Bone marrow (tissue), 2 donors: ENCODE measurements around the gene GPC1.
A peak's percentile ranks its signal among the peaks of the same experiment; 100 is the strongest.

Experiments used
- DNase-seq, 2 donors: peaks; one replicate each; lab custom pipeline; 2025; lab: John Stamatoyannopoulos, UW

GPC1 gene

GRCh38 chr2:240431271-240431660 lies 4.2 kb upstream of the GPC1 start:
- no peak for DNase-seq

DNA sequence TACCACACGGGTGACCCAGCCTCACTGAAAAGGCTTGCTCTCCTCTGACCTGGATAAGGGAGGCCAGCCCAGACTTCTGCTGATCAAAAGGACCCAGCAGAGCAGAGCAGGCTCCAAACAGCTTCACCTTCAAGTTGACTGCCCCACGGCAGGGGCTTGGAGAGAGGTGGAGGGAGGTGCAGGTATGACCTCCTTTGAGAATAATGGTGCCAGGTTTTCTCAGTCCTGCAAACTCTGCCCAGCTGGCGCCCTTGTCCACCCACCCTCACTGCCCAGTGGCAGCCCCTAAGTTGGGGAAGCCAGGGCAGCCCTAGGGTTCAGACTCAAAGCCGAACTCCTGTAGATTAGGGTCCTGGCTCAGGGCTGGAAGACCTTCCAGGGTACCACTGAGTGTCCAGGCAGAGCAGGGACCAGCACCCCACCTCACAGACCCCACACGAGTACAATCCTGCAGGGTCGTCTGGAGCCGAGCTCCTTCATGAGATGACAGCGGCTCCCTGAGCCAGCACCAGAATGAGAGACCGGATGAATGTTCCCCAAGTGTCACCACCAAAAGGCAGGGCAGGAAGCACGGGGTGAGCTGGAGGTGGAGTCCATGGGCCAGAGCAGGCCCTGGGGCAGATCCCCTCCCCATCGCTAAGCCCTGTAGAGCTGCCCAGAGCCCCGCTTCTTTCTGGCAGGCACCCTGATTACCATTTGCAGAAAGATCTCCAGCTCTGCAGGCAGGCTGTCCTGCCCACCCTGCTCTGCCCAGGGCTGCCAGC lies 3.6 kb upstream of the GPC1 start:
- DNase-seq: no peak

GRCh38 chr2:240432430-240432819 lies 3.0 kb upstream of the GPC1 start:
- DNase-seq: no peak

DNA sequence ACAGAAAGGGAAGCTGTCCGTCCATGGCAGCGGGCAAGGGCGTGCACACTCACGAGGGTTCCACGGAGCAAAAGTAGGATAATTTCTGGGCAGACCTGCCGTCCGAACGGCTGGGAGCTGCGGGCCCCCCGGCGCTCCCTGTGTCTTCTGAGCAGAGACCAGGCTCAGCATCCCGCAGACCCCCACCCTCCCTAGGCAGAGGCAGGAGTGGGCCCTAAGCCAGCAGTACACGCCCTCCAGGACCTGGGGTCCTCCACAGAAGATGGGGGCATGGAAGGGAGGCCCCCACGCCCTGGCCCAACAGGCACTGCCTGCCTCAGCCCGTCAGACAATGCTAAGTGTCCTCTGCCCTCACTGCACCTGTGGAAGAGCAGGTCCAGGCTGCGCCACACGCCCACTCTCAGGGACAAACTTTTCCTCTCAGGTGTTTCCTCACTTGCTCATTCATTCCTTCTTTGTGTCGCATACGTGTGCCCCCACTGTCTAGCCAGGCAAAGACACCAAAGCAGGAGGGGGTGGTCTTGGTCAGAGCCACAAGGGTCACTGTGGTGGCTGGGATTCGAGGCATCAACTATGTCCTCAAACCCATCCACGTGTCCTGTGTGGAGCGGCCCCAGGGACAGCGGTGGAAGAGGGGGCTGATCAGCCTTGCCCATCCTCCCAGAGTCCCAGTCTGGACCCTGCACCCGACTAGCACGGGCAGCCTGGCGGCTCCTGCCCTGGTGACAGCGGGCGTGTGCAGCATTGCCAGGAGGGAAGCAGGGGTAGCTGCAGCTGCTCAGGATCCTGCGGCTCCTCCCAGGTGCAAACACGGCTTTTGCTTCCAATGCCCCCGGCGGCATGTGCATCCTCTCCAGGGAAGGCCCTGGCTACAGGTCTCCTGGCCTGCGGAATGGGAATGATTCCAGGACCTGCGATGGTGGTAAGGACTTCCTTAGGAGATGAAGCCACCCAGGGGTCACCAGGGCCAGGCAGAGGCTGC lies 2.4 kb upstream of the GPC1 start:
- DNase-seq: no peak

- peak in 1 of 2 donors; percentile 35 for DNase-seq
These were observed 1.3 kb upstream of the GPC1 start for GRCh38 chr2:240433973-240434727.

- peak in 1 of 2 donors; percentile 30 for DNase-seq
These were observed 571 bp upstream of the GPC1 start for GRCh38 chr2:240434728-240435456.

- DNase-seq: no peak
These were observed 652 bp downstream of the GPC1 start for GRCh38 chr2:240435948-240436682.

- DNase-seq: no peak
These were observed 1.5 kb downstream of the GPC1 start for GRCh38 chr2:240436683-240437550.

GRCh38 chr2:240437551-240437860 lies 2.0 kb downstream of the GPC1 start:
- no peak for DNase-seq

DNA sequence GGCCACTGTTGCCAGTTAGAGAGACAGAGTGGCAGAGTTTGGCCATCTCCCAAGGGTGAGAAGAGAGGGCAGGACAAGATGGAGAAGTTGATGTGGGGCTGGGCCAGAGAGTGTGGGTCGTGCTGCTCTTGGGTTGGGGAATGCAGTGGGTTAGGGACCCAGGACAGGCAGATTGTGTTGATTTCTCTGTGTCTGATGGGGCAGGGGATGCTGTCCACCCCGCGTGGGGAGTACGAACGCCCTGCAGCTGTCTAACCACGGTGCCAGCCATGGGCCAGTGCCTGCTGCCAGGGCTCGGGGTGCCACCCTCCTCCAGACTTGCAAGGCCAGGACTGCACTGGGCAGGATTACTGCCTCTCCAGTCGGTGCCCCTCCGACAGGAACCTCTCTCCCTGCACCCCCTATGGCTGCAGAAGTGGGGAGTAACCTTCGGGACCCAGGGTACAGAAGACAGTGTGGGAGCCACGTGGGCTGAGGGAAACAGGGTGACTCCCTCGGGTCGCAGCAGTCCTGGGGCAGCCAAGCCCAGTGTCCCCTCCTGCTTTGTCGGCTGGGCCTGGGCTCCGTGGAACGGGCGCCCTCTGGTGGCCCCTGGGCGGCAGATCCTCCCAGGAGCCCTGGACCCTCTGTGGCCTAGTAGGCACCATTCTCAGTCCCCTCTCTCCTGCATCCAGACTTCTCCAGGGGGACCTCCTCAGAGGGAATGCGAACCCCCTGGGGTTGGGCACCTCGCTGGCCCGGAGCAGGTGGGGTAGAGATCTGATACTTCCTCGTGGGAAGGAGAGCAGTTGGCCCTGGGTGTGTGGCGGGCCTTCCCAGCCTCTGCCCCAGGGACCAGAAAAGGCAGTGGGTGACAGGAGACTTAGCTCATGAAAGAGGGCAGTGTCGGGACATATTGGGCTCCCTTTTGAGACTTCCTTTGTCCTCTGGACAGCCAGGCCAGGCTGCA lies 2.7 kb downstream of the GPC1 start:
- DNase-seq: peak; percentile 15 to 36

DNA sequence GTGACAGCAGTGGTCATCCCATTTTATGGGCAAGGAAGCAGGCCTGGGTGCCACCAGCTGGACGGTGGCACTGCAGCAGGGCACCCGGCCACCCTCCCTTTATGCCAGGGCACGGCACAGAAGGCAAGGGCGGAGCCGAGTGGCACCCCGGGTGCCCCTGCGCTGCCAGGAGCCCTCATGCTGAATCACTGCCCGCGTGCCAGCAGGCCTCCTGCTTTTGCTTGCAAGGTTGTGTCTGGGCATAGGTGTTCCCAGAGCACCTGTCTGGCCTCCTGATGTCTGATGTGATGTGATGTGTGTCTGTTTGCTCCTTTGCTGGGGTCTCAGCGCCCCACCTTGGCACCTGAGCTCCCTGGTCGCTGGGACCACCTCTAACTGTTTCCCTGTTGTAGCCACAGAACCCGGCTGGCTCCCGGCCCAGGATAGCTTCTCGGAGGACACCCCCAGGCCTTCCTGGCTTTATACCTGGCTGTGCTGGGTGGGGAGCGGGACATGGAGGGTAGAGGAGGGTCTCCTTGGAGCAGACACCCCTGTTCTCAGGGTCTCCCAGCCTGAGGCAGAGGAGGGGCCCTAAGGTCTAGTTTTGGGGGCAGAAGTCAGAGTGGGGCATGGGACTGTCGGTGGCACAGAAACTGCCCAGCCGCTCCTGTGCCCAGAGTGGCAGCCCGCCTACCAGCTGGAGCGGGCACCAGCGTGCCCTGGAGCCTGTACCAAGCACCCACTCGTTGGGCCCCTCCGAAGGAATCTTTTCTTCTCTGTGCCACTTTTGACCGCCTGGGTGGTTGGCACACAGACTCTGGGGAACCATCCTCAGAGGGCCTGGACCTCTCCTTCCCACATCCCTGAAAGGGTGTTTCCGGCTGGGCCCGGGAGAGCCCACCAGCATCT lies 3.6 kb downstream of the GPC1 start:
- no peak for DNase-seq

- no peak for DNase-seq
These were observed 4.3 kb downstream of the GPC1 start for GRCh38 chr2:240439698-240440151.

- no peak for DNase-seq
These were observed 4.8 kb downstream of the GPC1 start for GRCh38 chr2:240440251-240440650.

DNA sequence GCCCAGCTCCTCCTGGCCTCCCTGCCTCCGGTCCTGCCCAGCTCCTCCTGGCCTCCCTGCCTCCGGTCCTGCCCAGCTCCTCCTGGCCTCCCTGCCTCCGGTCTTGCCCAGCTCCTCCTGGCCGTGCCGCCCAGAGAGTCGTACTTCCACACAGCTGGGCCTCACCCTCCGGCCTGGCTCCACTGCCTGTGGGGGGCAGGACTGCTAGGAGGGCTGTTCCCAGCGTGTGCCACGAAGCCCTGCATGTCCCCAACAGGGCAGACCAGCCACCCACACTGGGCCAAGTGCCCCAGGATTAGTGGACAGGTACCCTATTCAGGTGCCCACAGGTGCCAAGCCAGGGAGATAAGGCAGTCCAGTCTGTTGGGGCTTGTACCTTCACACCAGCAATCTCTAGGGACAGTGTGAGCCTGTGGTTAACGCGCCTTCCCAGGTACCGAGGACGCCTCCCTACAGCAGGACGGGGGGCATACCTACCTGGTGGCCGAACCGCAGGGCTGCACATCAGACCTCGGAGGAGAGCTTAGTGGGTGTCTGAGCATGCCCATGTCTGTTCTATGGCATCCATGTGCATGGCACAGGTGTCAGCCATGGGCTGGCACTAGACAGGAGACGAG lies 5.3 kb downstream of the GPC1 start:
- no peak for DNase-seq

DNA sequence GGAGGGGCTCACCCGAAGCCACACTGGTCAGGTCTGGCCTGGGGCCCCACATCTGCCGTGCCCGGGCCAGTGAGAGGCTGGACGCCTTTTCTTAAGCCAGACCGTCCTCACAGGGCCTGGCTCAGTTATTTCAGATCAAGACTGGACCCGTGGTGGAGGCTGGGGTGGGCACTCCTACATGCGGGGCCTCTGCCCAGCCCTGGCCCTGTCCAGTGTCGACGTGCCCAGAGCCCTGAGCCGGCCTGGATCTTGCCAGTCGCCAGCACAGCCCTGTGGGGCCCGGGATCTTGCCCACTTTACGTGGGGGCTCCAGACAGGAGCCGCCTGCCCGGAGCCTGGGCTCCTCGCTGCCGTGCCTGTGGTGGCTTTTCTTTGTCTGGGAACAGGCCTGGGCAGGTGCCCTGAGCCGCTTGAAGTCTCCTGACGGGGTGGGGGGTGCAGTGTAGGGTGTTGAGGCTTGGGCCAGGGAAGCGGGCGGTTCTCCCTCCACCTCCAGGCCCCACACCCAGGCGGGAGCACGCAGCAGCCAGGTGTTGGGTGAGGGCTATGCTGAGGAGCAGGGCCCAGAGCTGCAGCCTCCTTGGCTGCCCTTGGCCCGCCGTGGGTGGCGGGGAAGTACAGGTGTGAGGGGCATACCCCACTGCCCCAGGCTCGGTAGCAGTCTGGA lies 6.0 kb downstream of the GPC1 start:
- DNase-seq: no peak

- DNase-seq: no peak
These were observed 6.5 kb downstream of the GPC1 start for GRCh38 chr2:240441993-240442411.
